Epithelial cell of proximal tubule (primary cell): ENCODE measurements around the gene ERLEC1. TPM values are rescaled to one million over a fixed set of nuclear protein-coding genes. Genes with fewer than 3 reads are reported as not detected.
A peak's percentile ranks its signal among the peaks of the same experiment; 100 is the strongest.
"Not testable (repeated sequence)": the region's sequence is repeated elsewhere in the genome, so short reads cannot be mapped to it uniquely, and the experiment has no call there.

Experiments
- DNase-seq: peaks from one replicate; pipeline ENCODE4 v3.0.0-alpha.2; 2011; ENCODE audit warnings: low read depth
- H3K4me3 ChIP-seq: 2 replicates; pipeline ENCODE4 v1.5.1; 2011; ENCODE audit warnings: low read depth, mild to moderate bottlenecking, low read length
- total RNA-seq: library from RNA; depleted of rRNA; stranded (reverse); fragments of >200 nt; gene quantifications from 2 replicates; pipeline ENCODE4 v1.2.3, GENCODE V29; 2015
- TF ChIP-seq, protein P1 (sequence below): conservative IDR thresholded peaks from 2 replicates; pipeline ENCODE4 v1.5.1; 2012; ENCODE audit warnings: low read depth, mild to moderate bottlenecking, low read length

ERLEC1 gene
- total RNA-seq, 1 donor from 2014 or later, result 94.1 TPM

DNA sequence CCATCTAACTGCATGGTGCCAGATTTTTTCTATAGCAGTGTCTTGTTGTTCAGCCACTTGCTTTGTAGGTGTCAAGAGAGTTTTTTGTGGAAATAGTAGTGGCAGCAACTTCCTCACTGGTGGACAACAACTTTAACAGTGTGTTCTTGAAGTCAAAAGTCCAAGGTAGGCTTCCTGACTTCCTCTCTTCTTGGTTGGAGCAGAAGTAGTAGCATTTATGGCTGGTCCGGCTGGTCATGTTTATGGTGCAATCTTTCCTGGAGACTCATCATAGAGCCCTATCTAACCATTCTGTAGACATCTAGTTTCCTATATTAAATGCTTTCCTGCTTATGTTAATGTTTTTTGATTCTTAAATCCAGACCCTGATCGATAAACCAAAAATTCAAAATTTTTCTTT lies 61.2 kb downstream of the ERLEC1 start:
- no peak overlapping the region for H3K4me3 ChIP-seq
- TF ChIP-seq, protein P1, sequence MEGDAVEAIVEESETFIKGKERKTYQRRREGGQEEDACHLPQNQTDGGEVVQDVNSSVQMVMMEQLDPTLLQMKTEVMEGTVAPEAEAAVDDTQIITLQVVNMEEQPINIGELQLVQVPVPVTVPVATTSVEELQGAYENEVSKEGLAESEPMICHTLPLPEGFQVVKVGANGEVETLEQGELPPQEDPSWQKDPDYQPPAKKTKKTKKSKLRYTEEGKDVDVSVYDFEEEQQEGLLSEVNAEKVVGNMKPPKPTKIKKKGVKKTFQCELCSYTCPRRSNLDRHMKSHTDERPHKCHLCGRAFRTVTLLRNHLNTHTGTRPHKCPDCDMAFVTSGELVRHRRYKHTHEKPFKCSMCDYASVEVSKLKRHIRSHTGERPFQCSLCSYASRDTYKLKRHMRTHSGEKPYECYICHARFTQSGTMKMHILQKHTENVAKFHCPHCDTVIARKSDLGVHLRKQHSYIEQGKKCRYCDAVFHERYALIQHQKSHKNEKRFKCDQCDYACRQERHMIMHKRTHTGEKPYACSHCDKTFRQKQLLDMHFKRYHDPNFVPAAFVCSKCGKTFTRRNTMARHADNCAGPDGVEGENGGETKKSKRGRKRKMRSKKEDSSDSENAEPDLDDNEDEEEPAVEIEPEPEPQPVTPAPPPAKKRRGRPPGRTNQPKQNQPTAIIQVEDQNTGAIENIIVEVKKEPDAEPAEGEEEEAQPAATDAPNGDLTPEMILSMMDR, result no peak
- no peak for DNase-seq

DNA sequence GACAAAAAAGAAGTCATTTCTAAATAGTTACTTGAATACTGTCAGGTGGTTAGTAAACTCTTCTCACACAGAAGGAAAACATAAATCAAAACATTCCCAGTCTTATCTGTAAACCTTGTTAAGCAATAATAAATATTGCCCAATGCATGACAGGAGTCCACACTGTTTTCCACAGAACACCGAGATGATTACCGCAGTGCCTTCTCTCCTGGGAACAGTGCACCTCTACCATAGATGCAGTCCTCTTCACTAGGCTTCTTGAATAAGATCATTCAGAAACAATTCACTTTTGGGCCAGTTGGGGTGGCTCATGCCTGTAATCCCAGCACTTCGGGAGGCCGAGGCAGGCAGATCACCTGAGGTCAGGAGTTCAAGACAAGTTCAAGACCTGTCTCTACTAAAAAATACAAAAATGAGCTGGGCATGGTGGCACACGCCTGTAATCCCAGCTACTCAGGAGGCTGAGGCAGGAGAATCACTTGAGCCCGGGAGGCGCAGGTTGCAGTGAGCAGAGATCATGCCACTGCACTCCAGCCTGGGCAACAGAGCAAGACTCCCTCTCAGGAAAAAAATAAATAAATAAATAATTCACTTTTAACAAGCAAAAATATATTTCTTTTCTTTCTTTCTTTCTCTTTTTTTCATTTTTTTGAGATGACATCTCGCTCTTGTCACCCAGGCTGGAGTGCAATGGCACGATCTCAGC lies 64.4 kb downstream of the ERLEC1 start:
- H3K4me3 ChIP-seq, DNase-seq: not testable (repeated sequence)

DNA sequence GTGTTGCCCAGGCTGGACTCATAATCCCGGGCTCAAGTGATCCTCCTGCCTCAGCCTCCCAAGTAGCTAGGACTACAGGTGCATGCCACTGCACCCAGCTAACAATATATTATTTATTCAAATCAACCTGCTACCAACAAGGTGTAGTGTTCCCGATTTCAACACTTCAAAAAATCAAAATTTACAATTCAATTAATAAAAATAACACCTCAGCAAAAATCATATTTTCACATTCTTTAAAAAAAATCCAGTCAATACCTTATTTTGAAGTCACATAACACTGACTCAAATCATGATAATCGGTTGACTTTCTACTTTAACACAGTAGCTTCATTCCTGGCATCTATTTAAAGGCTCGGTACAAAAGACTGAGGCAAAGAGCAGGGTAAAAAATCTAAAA lies 65.7 kb downstream of the ERLEC1 start:
- TF ChIP-seq, protein P1, result no peak
- no peak for DNase-seq
- H3K4me3 ChIP-seq, result no peak overlapping the region

DNA sequence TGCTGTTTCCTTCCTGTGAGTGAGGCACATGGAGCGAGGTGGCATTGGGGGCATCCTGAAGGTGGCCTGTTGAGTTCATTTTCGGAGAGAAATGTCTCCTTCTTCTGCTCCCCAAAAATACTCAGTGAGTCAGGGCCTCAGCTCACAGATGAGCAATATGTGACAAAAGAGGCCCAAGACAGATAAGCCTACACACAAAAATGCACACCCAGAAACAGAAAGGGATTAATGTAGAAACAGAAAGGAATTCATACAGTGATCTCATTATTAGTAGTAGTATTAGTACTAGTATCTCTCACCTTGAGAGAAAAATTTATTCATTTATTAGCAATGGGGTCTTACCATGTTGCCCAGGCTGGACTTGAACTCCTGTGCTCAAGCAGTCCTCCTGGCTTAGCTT lies 67.8 kb downstream of the ERLEC1 start:
- no peak for DNase-seq
- TF ChIP-seq, protein P1, result no peak
- no peak overlapping the region for H3K4me3 ChIP-seq

GRCh38 chr2:53856272-53856671 lies 69.4 kb downstream of the ERLEC1 start:
- DNase-seq, result no peak
- TF ChIP-seq, protein P1, result no peak
- H3K4me3 ChIP-seq, result no peak overlapping the region

DNA sequence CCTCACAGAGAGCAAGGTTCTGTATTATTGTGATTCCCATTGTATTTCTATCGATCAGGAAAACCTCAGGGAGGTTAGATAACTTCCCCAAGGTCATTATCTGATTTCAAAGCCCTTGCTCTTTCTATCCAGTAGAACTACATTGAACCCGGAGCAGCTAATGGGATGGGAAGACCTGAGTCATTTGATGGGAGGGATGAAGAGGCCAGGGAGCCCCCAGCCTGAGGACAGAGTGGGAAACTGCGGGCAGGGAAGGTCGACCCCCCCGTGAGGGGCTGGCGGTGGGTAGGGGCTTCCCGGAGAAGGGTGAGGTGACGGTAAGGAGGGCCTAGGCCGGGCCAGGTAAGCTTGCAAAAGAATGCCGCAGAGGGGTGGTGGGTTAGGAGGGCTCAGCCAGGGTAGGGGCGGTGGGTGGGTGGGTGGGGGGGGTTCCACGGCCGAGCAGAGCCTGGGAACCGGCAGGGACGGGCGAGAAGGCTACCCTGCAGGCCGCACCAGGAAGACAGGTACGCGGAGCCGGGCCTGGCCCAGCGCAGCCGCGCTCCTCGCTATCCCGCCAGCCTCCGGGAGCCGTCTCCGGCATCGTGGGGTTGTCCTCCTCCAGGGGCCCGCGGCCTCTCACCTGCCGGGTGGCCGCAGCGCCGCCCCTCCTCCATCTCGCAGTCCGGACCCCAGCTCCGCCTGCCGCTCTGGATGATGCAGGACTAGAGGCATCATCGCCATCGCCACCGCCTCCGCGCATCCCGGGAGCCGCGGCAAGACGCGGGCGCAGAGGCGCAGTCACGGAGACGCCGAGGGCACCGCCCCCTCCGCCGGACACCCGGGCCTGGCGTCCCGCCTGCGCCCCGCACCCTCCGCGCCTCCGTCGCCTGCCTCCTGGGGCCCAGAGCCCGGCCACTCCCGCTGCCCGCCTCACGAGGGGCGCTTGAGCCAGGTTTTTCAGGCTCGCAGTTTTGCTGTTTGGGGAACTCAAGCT lies 72.7 kb downstream of the ERLEC1 start, which contains the start of gene GPR75:
Gene GPR75 (minus strand): TSS at position 762 of the 976 bp plus-strand sequence. CDS start 5,211 bp downstream, outside the sequence.
- H3K4me3 ChIP-seq, result peak within 1 kb of the TSS; percentile 50
- TF ChIP-seq, protein P1, result no peak
- no peak for DNase-seq

GRCh38 chr2:53861824-53862223 lies 75.0 kb downstream of the ERLEC1 start:
- TF ChIP-seq, protein P1, result no peak
- no peak overlapping the region for H3K4me3 ChIP-seq
- DNase-seq, result no peak
